DND-41 (cell line): ENCODE results near the gene IFITM2.
"Not testable (repeated sequence)": the region's sequence is repeated elsewhere in the genome, so short reads cannot be mapped to it uniquely, and the experiment has no call there.

Experiments used
- ATAC-seq: fragments of 200-7000 bp; cut with Tn5 transposase; 3 replicates; pipeline ENCODE4 v1.9.1; 2021; ENCODE audit warnings: low read depth; ENCODE audit not compliant: insufficient read depth
- DNase-seq: peaks from one replicate; pipeline ENCODE4 v3.0.0-alpha.2; 2020
- H2AFZ ChIP-seq: 2 replicates; pipeline ENCODE4 v1.6.0; 2012; ENCODE audit warnings: low read depth, low read length
- H3K27ac ChIP-seq: 2 replicates; pipeline ENCODE4 v1.5.1; 2012; ENCODE audit warnings: low read length, inconsistent platforms
- H3K27me3 ChIP-seq: fragments of 200-600 bp; sonication (generic); 2 replicates; pipeline ENCODE4 v1.6.0; 2012; ENCODE audit warnings: low read length, mild to moderate bottlenecking, inconsistent platforms; ENCODE audit not compliant: insufficient read depth, poor library complexity
- H3K36me3 ChIP-seq: 2 replicates; pipeline ENCODE4 v1.5.1; 2012; ENCODE audit warnings: low read length, inconsistent platforms; ENCODE audit not compliant: insufficient read depth
- H3K4me1 ChIP-seq: 2 replicates; pipeline ENCODE4 v1.5.1; 2012; ENCODE audit warnings: mild to moderate bottlenecking, low read length; ENCODE audit not compliant: insufficient read depth
- H3K4me2 ChIP-seq: 2 replicates; pipeline ENCODE4 v1.6.0; 2012; ENCODE audit warnings: mild to moderate bottlenecking, moderate library complexity, low read length, inconsistent platforms; ENCODE audit not compliant: insufficient read depth
- H3K4me3 ChIP-seq, 2 experiments: fragments of 200-600 bp in 1 of 2; shearing (Covaris generic) in 1 of 2; 2 replicates each; pipeline ENCODE4 v1.5.1; 2012 to 2016; ENCODE audit warnings: inconsistent platforms in 2 of 2, low read length in 2 of 2, mild to moderate bottlenecking in 2 of 2, low read depth in 1 of 2, moderate library complexity in 1 of 2
- H3K79me2 ChIP-seq: 2 replicates; pipeline ENCODE4 v1.6.0; 2012; ENCODE audit warnings: low read length, inconsistent platforms; ENCODE audit not compliant: insufficient read depth
- H3K9ac ChIP-seq: 2 replicates; pipeline ENCODE4 v1.6.0; 2012; ENCODE audit warnings: low read depth, mild to moderate bottlenecking, inconsistent platforms, low read length, moderate library complexity
- H3K9me3 ChIP-seq: 2 replicates; pipeline ENCODE4 v1.5.1; 2012; ENCODE audit warnings: low read length, moderate library complexity, mild to moderate bottlenecking, inconsistent platforms; ENCODE audit not compliant: insufficient read depth, severe bottlenecking
- H4K20me1 ChIP-seq: 2 replicates; pipeline ENCODE4 v1.6.0; 2012; ENCODE audit warnings: low read length; ENCODE audit not compliant: insufficient read depth
- EZH2 ChIP-seq: IDR thresholded peaks from 3 replicates; pipeline ENCODE4 v1.6.1; 2012; ENCODE audit warnings: borderline replicate concordance, low read depth, mild to moderate bottlenecking, moderate library complexity, low read length, inconsistent platforms; ENCODE audit not compliant: severe bottlenecking
- TF ChIP-seq, protein P1 (sequence below): IDR thresholded peaks from 2 replicates; pipeline ENCODE4 v1.5.1; 2012; ENCODE audit warnings: borderline replicate concordance, low read length, moderate library complexity, mild to moderate bottlenecking; ENCODE audit not compliant: poor library complexity, severe bottlenecking; ENCODE audit errors: extremely low read depth

Gene IFITM2

GRCh38 chr11:316031-316701, 8.6 kb downstream of the IFITM2 start:
- Histone ChIP-seq H3K36me3 (peaks cover 25% of the 10 kb centered on the region), H2AFZ (no peak overlapping the region), H4K20me1 (peaks cover 19% of the 10 kb centered on the region), H3K79me2 (peaks cover 46% of the 10 kb centered on the region), H3K27me3 (no peaks in the 10 kb centered on the region), H3K9ac (peak overlapping the region; percentile 72), H3K4me2 (peak overlapping the region; percentile 88), H3K9me3 (no peaks in the 10 kb centered on the region), H3K27ac (peak overlapping the region; percentile 83), H3K4me3 (peak overlapping the region; percentile 44 to 64; a peak in 3 of 4 replicates), H3K4me1 (peaks cover 68% of the 10 kb centered on the region)
- no peak for TF ChIP-seq EZH2
- TF ChIP-seq, protein P1, sequence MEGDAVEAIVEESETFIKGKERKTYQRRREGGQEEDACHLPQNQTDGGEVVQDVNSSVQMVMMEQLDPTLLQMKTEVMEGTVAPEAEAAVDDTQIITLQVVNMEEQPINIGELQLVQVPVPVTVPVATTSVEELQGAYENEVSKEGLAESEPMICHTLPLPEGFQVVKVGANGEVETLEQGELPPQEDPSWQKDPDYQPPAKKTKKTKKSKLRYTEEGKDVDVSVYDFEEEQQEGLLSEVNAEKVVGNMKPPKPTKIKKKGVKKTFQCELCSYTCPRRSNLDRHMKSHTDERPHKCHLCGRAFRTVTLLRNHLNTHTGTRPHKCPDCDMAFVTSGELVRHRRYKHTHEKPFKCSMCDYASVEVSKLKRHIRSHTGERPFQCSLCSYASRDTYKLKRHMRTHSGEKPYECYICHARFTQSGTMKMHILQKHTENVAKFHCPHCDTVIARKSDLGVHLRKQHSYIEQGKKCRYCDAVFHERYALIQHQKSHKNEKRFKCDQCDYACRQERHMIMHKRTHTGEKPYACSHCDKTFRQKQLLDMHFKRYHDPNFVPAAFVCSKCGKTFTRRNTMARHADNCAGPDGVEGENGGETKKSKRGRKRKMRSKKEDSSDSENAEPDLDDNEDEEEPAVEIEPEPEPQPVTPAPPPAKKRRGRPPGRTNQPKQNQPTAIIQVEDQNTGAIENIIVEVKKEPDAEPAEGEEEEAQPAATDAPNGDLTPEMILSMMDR: no peak
- DNase-seq: peak; percentile 51
- no peak for ATAC-seq

DNA sequence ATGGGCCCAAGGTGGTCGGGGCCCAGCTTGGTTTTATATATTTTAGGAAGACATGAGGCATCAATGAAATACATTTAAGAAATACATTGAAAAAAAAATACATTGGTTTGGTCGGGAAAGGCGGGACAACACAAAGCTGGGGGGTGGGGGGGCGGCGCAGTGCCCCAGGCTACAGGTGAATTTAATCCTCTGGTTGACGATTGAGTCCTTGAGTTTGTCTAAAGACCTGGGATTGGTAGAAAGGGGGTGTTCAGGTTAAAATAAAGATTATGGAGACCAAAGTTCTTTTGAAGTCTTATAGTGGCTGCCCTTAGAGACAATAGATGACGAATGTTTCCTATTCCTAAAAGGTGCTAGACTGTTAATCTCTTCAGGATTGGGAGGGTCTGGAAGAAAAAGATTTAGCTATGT, 9.3 kb downstream of the IFITM2 start:
- Histone ChIP-seq H2AFZ (no peak overlapping the region), H3K4me2 (peak overlapping the region; percentile 88), H4K20me1 (peaks cover 19% of the 10 kb centered on the region), H3K4me3 (peak overlapping the region; percentile 44 to 64; a peak in 3 of 4 replicates), H3K9me3 (no peaks in the 10 kb centered on the region), H3K36me3 (peaks cover 25% of the 10 kb centered on the region), H3K79me2 (peaks cover 46% of the 10 kb centered on the region), H3K27ac (peak overlapping the region; percentile 83; the same call in 1 of the 2 replicates), H3K9ac (peak overlapping the region; percentile 72), H3K27me3 (no peaks in the 10 kb centered on the region), H3K4me1 (peaks cover 64% of the 10 kb centered on the region)
- TF ChIP-seq EZH2: no peak
- TF ChIP-seq, protein P1: no peak
- DNase-seq (no peak), ATAC-seq (no peak)

DNA sequence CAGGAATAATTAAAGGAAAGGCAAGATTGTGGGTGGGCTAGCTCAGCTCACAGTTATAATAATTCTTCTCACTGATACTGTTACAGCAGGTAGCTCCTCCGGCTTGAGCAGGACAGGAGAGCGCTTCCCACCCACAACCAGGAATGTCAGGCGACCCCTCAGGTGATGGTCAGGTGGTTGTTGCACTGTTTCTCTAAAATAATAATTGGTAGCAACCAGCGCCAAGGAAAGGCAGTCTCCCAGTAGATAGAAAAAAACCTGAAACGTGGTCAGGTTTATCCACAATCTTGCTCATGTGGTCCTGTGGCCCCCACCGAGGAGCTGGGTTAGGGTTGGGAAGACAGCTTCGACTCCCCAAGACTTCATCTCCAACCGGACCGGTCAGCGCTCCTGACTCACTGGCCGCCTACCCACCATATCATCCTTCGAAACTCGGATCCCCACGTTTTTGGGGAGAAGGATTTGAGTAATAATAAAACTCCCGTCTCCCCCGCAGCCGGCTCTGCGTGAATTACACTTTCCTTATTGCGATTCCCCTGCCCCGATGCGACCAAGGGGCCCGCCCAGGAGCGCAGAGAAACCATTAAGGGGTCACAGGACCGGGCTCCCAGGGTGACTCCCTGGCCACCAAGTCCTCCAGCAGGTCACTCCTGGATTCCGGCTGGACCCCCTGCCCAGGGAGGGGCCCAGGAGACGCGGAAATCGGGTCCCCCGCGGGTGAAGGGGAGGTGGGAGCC, 10.2 kb downstream of the IFITM2 start:
- not testable (repeated sequence) for H3K27me3 ChIP-seq, H2AFZ ChIP-seq, DNase-seq, H3K9me3 ChIP-seq, ATAC-seq, H3K27ac ChIP-seq, H3K9ac ChIP-seq
- Histone ChIP-seq H4K20me1 (peaks cover 19% of the 10 kb centered on the region), H3K4me3 (peak overlapping the region in 1 of 2 experiments; percentile 64; a peak in 2 of 4 replicates), H3K4me1 (peaks cover 55% of the 10 kb centered on the region), H3K36me3 (peaks cover 25% of the 10 kb centered on the region), H3K79me2 (peaks cover 46% of the 10 kb centered on the region), H3K4me2 (peak overlapping the region; percentile 88)

DNA sequence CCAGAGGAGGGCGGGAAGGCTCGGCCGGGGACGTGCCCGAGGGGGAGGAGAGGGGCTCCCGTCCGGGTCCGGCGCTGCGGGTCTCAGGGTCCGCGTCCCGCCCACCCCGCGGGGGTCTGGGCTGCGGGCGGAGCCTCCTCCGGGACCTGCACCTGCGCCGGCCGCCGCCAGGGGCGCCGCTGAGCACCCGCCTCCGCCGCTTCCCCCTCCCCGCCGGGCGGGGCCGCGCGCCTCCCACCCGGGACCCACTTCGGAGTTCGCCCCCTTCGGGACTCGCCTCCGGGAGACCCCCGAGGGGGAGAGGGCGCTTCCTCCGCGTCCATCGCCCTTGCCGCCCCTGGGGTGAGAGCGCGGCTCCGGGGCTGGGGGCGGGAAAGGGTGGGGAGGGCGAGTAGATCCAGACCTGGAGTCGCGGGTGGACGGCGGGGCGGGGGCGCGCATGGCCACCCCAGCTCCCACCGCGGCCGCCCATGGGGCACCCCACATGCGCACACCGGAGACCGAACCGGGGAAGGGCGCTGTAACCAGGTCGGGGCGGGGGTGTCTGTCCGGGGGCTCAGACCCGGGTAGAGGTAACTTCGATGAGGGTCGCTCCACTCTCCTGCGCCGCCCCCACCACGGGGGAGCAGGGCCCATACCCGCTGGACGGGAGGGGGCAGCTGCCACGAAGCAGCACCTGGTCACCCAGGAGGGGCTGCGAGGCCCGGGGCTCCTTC, 10.9 kb downstream of the IFITM2 start:
- ATAC-seq: peak; percentile 29
- Histone ChIP-seq H3K4me3 (peak overlapping the region in 1 of 2 experiments; percentile 56; a peak in 3 of 4 replicates), H3K36me3 (peaks cover 25% of the 10 kb centered on the region), H3K9ac (peak overlapping the region; percentile 55), H3K4me1 (peaks cover 48% of the 10 kb centered on the region), H3K79me2 (peaks cover 40% of the 10 kb centered on the region), H3K4me2 (peak overlapping the region; percentile 88), H4K20me1 (peaks cover 19% of the 10 kb centered on the region)
- not testable (repeated sequence) for H2AFZ ChIP-seq, H3K27me3 ChIP-seq, H3K9me3 ChIP-seq, DNase-seq, H3K27ac ChIP-seq

DNA sequence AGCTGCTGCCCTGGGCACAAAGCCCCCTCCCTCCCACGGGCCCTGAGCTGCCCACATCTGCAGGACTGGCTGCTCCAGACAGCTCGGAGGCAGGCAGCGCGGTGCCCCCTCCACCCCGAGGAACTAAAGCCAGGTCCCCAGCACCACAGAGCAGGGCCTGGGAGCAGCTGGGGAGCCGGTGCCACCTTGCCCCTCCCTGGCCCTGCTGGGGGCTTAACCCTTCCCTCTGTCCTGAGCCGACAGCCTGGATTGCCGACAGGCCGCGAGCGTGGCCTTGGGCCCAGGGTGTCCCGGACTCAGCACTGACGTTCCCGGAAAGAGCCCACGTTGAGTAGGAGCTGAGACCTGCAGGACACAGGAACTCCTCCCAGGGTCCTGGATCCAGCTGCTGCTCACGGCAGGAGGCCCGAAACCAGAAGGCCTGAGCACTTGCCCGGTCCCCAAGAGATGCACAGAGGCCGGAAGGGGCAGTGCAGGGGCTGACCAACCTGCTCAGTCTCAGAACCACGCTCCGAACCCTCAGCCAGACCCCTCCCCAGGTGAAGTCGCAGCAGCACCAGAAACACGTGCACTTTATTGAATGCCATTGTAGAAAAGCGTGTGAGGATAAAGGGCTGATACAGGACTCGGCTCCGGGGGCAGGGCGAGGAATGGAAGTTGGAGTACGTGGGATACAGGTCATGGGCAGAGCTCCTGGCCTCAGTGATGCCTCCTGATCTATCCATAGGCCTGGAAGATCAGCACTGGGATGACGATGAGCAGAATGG, 11.7 kb downstream of the IFITM2 start:
- DNase-seq (peak; percentile 51), ATAC-seq (peak; percentile 44)
- not testable (repeated sequence) for H3K9me3 ChIP-seq, H2AFZ ChIP-seq, H3K27ac ChIP-seq, H3K27me3 ChIP-seq
- peak overlapping the region in 1 of 2 experiments; percentile 56; a peak in 3 of 4 replicates for H3K4me3 ChIP-seq
- peaks cover 19% of the 10 kb centered on the region for H4K20me1 ChIP-seq
- H3K9ac ChIP-seq: peak overlapping the region; percentile 55
- H3K4me2 ChIP-seq: peak overlapping the region; percentile 63
- H3K36me3 ChIP-seq: peaks cover 22% of the 10 kb centered on the region
- peaks cover 46% of the 10 kb centered on the region for H3K4me1 ChIP-seq
- peaks cover 34% of the 10 kb centered on the region for H3K79me2 ChIP-seq
